ENCODE measurements around the gene TRIO.
A peak's percentile ranks its signal among the peaks of the same experiment; 100 is the strongest.
"Not testable (repeated sequence)": the region's sequence is repeated elsewhere in the genome, so short reads cannot be mapped to it uniquely, and the experiment has no call there.

The TRIO gene

DNA sequence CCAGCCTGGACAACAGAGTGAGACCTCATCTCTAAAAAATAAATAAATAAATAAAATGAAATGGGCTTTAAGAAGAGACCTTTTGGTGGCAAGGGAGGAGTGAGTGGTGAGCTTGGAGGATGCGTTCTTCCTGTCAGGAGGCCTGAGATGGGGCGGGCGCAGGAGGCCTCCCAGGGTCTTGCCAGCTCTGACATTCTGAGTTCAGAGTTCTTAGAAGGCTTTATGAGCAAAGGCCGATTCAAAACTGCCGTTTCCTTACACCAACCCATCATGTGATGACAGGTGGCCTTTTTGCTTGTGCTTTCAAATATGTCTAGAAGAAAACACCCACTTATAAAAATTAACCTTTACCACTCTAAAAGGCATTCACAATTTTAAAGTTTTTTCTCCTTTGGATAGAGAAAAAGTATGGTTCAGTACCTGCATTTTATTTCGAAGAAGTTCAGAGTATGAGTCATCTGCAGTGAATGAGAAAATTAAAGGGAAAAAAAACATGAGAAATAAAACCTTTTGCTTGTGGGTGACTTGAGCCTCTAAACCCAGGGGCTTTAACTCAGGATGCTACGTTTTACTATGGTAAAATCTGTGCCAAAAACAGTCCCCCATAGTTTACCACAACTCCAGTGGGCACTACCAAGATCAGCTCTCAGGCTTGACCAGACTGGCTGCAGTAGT is 281.0 kb downstream of the TRIO start:
- DNase-seq: no peak

DNA sequence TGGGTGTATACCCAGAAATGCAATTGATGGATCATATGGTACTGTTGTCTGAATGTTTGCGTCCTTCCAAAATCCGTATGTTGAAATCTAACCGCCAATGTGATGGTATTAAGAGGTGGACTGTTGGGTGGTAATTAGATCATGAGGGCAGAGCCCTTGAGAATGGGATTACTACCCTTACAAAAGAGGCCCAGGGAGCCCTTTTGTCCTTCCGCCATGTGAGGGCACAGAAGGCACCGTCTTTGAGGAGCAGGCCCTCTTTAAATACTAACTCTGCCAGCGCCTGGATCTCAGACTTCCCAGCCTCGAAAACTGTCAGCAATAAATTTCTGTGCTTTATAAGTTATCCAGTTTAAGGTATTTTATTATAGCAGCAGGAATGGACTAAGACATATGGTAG is 282.4 kb downstream of the TRIO start:
- DNase-seq: no peak

DNA sequence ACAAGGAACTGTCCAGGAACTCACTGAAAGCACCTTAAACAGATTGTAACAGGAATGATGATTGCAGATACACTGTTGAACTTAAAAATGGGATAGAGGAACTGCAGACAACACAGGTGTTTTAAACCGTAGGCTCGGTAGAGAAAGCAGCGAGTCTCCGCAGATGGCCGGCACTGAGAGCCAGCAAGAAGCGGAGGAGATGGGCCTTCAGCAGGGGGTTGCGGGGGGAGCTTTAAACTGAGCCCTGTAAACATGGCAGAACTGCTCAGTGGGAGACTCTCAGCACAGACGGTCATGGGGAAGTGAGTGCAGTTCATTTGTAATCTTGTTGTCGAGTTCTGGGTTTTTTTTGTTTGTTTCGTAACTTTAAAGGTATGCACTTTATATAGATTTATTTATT is 283.4 kb downstream of the TRIO start:
- DNase-seq: no peak

DNA sequence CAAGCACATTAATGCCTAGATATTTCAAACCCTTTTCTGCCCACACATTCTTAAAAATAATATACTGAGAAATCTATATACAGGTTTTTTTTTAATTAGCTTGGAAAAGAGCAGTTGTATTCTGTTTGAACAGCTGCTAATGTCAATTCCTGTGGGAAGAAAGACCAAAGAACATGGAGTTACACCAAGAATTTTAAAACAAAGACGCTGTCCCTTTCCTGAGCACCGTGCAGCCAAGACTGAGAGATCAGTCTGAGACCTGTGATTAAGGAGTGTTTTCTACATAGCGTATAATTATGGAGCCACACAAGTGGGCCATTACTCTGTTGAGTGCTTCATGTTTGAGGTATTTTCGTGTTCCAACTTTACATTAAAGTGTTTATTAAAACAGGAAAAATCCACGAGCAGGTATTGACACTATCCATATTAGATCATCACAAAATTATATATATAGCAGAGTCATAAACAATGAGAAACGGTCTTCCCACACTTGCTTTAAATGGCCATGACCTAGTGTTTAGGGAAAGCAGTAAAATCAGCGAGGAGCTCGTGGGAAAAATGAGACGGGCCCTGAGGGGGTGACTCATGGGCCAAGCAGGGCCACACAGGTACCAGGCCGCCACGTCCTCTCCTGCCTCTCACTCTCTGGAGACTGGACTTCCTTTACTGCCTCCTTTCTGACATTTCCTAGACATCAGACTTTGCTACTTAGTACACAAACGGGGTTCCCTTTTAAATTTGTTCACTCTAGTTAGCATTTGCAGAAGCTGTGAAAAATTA is 285.4 kb downstream of the TRIO start:
- DNase-seq: peak; percentile 18

DNA sequence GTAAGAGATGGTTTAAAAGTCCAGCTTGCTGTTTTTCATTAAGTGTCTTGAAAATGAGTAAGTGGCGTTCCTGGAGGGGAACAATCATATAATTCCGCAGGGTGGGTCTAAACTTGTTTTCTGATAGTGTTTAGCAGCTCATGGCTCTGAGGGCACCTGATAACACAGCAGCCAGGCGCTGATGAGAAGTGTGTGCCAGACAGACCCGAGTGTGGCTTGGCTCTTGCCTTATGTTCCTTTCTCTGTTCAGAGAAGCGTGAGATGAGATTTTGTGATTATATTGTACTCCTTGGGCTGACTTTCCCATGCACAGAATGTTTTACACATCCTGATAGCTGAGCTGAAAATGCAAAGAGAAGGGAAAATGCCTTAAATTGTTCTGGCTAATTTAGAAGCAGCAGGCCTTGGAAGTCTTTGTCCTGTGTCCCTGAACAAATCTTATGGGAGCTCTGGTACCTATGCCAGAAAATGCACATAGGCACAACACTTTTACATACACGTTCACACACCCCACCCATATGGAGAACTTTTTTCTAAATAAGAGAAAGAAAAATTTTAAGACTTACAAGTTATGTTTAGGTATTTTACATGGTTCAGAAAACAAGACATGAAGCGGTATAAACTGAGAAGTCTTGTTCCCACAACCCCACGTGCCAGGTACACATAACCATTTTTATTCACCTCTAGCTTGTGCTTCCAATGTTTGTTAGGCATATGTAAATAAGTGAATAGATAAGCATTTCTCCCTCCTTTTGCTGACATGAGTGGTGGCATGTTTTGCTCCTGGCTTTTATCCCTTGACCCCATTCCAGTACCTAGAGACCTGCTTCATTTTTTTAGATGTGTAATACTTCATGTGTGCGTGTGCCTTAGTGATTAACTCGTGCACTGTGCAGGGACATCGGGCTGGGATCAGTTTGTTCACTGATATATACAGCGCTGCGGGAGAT is 286.2 kb downstream of the TRIO start:
- DNase-seq: no peak

DNA sequence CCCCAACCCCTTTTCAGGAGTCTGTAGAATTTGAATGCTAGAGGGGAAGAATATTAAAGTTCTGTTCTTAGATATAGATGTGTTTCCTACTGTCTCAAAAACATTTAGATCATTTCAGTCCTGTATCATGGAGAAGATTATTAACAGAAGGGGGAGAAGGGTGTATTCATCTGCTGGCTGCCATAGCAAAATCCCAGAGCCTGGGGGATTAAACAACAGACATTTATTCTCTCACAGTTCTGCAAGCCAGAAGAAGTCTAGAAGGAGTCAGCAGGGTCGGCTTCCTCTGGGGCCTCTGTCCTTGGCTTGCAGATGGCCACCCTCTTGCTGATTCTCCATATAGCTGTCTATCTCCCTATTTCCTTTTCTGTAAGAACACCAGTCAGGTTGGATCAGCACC is 288.4 kb downstream of the TRIO start:
- no peak for DNase-seq

DNA sequence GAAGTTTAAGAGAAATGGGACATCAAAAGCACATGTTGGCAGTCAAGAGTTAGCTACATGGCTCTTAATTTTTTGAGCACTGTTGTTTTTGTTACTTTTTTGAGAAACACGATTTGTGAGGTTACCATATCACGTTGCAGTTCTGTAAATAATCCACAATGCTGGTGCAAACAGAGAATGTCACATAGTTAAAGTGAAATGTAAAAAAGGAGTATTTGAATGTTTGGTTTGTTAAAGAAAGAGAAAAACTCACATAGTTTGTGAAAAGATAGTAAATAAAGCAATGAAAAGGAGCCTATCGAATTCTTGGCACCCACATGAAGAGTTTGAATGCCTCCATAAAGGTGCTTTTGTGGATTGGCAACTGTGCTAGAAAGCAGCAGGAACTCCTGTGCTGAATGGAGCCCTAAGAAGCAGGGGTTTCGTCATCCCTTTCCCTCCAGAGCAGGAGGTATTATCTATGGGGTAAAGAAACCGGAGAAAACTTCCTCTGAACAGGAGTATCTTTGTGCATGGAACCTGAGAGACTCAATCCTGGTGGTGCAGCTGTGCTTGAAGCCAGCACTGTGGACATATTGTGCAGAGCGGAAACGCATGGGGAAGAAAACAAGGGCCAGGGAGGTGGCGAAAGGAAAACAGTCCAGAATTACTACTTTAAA is 289.9 kb downstream of the TRIO start:
- DNase-seq: no peak

DNA sequence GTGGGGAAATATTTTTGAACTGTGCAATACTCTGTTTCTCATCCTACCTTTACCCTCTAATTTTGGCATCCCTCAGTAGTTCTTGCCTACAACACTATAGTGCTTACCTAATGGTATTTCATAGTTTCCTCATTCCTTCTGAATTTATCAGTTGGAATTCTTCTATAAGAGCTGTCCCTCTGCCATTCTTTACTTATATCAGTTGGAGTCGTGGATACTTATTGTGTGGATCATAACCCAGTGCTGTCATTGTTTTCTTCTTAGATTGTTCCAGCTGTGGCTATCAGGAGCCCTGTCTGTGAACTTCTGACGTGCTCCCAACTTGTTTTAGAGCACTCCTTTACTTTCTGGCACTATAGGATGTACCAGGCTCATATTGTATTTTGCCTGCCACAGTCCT is 292.3 kb downstream of the TRIO start:
- no peak for DNase-seq

DNA sequence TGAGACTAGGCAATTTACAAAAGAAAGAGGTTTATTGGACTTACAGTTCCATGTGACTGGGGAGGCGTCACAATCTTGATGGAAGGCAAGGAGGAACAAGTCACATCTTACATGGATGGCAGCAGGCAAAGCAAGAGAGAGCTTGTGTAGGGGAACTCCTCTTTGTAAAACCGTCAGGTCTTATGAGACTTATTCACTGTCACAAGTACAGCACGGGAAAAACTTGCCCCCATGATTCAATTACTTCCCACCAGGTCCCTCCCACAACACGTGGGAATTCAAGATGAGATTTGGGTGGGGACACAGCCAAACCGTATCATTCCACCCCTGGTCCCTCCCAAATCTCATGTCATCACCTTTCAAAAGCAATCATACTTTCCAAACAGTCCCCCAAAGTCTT is 293.0 kb downstream of the TRIO start:
- DNase-seq: not testable (repeated sequence)

DNA sequence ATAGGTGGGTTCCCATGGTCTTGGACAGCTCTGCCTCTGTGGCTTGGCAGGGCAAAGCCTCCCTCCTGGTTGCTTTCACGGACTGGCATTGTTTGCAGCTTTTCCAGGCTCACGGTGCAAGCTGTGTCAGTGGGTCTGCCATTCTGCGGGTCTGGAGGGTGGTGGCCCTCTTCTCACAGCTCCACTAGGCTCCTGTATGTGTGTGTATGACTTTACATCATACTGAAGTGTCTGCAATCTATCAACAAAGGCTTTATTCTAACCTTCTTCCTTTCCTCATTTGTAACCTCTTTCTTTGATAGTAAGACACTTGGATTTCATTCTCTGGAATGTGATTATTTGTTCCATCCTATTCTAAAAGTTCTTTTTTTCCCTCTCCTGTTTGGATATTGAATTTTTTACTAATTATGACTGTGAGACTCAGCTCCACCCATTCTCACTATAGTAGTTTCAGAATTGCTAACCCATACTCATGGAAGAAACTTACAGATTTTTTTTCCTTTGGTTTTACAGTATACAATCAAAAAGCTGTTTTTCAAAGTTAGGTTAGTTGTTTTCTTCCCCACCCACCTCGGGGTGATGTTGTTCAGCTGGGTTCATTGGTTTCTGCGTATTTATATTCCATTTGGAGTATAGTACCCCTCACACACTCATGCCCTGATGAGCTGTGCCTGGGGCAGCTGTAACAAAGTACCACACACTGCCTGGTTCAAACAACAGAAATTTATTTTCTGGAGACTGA is 293.8 kb downstream of the TRIO start:
- DNase-seq: no peak

DNA sequence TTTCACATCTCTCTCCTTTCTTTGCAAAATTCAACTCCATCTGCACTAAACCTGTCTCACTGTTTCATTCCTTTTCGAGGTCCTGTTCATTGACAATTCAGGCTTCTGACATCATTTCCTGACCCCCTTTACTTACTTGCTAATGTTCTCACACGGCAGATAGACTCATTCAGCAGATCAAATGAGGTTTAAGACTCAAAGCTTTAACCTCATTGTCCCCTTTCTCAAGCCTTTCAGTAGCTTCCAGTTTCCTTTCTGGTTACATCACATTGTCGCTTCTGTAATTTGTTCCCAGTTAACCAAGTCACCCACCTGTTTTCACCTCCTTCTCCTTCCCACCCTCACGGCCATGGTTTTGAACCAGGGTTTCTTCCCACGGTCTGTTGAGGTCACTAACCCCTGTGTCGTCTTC is 295.1 kb downstream of the TRIO start:
- DNase-seq: no peak

DNA sequence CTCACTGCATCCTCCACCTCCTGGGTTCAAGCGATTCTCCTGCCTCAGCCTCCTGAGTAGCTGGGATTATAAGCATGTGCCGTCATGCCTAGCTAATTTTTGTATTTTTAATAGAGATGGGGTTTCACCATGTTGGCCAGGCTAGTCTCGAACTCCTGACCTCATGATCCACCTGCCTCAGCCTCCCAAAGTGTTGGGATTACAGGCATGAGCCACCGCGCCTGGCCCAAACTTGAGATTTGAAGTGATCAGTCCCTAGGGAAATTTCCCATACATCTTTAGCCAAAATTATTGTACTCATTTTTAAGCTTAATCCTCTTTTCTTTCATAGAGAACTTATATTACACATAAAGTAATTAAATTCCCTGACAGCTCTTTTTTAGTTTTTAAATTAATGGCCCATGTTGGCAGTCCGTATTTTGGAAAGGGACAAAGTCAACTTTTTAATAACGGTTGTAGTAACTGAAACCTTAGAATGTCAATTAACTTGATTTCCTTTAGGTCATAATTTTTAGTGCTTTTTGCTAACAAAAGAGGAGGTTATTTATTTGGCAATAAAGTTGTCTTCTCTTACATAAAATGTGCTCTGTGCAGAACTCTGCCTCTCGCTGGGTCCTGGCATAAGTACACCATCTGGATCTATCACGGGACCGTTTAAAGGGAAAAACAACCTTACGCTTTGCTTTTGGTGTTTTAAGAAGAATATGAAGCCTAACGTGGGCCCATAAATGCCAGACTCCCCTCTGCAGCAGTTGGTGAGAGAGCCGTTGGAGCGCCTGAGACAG is 296.1 kb downstream of the TRIO start:
- DNase-seq: no peak

DNA sequence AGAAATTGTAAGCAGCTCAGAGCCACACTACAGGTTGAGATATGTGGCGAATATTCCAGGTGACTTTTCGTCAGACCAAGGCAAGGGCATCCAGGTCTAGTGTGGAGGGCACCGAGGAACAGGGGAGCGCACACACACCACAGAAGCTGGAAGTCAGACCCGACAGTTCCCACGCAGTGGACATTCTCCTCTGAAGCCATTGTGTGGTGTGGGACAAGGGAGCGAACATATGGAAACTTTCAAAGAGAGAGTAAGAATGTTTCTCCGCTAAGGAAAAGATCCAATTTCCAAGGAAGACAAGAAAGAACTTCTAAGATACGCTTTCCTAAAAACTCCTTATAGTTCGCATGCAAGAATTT is 297.1 kb downstream of the TRIO start:
- DNase-seq: no peak

DNA sequence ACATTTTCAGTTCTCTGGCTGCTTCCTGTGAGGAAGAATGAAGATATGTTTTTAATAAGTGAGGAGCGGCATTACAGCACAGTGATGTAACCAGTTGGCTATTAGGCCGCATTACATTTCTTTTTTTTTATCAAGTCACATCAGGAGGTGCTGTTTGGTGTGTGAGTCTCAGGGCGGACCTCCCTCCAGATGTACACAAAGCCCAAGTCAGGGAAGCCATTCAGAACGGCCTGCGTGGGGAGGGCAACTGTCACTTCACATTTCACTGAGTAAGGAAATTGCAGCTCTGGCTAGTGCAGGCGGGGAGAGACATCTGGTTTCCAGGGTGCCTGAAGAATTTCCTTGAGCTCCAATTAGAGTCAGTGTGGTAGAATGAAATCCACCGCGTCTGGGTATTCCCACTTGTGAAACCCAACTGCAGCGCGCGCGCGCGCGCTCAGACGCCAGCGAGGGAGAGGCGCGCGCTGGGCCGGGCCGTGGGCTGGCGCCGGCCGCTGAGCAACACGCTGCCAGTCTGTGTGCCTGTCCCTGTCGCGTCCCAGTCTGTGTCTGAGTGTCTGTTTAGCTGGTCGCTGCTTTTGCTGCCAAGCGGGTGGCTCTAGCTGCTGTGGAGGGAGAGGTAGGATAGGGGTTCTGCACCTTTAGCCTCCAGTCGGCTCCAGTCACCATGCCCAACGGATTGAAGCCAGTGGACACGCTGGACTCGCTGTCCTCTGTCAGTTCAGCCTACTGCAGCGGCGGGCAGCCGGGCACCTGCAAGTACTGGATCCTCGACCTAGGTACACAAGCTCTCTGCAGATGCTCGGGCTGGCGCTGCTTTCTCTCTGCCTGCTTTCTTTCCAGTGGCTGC is 297.7 kb downstream of the TRIO start:
- no peak for DNase-seq

DNA sequence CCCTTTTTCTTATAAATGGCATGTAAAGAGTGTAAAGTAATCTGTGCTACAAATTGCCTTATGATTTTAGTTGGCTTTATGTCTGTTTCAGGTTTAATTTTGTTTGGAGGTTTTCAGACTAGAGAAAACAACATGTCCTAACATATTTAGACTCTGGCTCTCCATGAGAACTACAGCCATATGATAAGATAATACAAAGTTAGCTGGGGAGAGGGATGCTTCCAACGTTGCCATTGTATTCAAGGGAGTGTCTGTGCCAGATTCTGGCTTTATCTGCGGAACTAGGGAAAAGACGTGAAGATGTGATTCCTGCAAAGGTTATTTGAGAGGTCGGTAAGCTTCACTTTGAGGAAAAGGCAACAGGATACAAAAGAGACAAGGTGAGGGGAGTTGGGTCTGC is 298.5 kb downstream of the TRIO start:
- DNase-seq: no peak

DNA sequence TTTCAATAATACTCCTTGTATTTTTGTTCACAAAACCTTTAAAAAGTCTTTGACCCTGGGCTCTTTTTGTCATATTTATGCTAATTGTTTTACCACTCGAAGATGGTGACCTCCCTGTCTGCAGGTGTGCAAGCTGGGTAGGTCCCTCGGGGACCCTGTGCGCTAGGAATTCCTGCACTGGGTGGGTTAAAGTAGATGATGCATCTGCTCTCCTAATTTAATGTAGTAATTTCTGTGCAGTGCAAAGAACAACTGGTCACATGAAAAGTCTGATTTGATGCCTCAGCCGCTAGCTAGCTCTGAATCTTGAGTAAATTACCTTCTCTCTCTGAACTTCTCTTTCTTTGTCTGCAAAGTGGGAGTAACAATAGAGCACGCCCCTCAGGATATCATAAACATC is 299.4 kb downstream of the TRIO start:
- DNase-seq: no peak

DNA sequence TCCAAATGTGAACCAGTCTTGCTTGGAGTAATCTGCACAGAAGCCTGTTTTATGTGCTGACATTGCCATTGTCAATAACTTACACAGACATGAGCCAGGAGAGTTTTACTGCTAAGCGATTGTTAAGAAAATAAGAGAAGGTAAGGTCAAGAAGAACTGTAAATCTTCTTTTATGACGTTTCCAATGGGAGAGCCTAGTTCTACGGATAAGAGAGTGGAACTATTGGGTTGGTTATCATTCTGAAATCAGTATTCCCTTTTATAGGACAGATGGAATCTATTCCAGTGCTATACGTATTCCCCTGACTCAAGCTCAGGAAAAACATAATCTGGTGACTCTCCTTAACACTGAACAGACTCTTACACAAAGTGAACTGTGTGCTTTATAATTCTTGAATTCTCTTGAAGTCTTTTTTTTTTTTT is 300.5 kb downstream of the TRIO start:
- DNase-seq: no peak

DNA sequence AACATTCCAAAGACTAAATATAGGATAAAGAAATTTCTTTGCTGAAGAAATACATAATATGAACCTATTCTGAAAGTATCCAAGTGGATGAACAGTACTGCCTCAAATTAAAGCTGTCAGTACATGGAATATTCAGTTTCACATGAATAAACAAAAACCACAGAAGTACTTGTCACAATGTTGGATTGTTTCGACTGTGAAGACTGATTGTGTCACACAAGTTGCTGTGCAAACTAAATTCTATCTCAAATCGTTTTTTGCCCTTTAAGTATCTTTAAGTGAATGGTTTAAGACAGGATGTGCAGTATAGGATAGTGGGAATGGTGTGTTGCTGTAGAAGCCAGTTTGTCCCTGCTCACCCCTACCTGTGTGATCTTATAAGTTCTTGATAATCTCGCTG is 301.0 kb downstream of the TRIO start:
- no peak for DNase-seq

DNA sequence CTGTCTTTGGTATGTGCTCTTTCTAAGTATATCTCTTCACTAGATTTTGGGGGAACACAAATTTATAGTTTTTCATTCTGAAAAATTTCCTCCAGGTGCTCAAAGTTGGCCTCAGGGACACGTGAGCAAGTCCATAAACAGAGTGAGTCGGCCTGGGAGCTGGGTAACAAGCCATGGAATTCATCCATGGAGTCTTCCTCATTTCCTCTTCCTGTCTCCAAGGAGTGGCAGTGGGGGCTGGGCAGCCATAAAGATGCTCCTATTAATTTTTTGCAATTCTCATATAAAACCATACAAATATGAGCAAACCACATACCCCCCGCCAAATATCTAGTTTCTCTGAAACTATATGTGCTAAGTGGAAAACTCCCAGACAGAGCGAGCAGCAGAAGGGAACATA is 301.9 kb downstream of the TRIO start:
- no peak for DNase-seq

DNA sequence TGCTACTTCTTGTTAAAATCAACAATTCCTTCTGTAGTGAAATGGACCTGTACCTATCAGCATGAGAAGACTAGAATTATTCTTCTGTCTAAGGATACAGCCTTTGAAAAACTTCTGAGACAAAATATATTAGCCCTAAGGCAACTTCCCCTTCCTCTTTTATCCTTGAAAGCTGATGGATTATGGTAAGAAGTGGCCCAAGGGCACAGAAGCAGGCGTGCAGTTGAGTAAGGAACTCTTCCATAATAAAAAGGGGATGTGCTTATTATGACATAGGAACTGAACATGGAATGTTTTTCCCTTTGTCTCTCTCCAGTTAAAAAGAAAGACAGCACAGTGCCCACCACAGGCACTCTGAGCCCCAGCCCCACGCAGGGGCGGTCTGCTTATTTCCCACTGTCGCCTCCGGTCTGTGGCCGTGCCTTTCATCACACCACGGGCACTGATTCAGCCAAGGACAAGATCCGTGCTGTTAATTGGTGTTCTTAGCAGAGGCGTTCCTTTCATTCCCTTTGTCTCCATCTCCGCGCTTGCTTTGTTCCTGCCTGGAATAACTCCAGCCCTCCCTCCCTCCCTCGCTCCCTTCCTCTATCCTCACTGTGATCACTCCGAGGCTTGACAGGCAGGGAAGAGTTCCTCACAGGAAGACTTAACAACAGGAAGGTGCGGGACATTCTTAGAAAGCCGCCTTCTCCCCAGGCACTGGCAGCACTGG is 302.6 kb downstream of the TRIO start:
- no peak for DNase-seq

Data from NCI-H1436 (cell line).